HG03460 (cell line): Measurements from ENCODE around the gene RPP38.
A peak's percentile ranks its signal among the peaks of the same experiment; 100 is the strongest.

Source experiments
- ATAC-seq: cut with Tn5 transposase; IDR thresholded peaks from one replicate; pipeline ENCODE4 v1.9.1; 2021; ENCODE audit not compliant: unreplicated experiment

RPP38 gene, protein sequence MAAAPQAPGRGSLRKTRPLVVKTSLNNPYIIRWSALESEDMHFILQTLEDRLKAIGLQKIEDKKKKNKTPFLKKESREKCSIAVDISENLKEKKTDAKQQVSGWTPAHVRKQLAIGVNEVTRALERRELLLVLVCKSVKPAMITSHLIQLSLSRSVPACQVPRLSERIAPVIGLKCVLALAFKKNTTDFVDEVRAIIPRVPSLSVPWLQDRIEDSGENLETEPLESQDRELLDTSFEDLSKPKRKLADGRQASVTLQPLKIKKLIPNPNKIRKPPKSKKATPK

DNA sequence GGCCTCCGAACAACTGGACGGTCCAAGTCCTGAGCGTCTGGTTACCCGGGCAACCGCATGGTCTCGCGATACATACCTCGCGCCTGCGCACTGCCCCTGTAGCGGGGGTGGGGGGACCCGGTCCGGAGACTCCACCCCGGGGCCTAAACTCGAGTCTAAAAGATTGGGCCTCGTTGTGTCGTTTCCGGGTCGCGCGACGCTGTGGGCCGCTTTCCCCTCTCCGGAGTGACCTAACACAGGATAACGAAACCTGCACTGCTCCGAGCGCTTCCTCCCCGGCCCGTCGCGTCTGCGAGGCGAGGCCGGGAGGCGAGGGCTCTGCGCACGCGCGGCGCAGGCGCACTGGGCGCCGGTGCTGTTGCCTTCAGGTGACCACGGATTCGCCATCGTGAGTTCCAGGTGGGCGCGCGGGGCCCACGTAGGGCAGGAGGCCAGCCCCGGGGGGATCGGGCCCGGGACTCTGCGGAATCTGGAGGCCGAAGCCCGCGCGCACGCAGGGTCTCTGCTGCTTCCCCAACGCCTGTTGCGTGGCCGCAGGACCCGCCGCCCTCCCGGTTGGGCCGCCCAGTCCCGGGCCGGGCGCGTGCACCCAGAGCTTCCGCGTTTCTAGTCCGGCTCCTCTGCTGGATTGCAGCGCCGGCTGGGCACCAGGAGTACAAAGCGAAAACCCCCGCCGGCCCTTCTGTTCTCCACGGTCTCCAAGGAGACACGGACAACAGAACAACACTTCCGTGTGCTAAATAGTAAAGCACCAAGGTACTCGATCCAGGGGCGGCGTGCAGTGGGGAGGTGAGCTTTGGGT lies at the start of gene RPP38:
Gene RPP38, plus strand, starts transcription at position 345 of the 802 bp plus-strand sequence. CDS start 5,960 bp downstream, outside the sequence.
- ATAC-seq, result peak; percentile 84

GRCh38 chr10:15049533-15049932 lies 47.6 kb upstream of the RPP38 start:
- ATAC-seq, result no peak

DNA sequence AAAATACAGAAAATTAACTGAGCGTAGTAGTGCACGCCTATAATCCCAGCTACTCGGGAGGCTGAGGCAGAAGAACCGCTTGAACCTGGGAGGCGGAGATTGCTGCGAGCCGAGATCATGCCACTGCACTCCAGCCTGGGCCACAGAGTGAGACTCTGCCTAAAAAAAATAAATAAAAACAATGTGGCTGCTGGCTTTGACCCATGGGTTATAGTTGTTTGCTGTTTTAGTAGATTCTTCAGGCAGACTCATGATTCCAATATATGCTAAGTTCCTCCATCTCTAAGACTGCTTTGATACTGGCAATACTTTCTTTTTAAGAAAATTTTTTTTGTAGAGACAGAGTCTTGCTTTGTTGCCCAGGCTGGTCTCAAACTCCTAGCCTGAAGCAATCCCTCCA lies 45.0 kb upstream of the RPP38 start:
- ATAC-seq, result no peak

DNA sequence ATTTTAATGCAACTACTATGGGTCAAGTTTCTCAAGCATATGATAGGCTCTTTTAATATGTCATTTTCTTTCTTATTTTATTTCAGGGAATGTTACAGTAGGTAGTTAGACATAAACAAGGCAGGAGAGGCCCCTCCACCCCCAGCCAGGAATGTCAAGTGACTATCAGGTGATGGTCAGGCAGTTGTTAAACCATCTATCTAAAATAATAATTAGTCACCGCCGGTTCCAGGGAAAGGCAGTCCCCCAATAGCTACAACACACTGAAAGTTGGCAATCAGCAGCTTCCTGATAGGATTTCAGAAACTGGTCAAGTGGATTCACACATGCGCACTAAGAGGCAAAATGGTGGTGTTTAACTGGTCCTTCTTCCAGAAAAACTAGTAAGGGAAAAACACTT lies 44.1 kb upstream of the RPP38 start:
- ATAC-seq, result no peak

DNA sequence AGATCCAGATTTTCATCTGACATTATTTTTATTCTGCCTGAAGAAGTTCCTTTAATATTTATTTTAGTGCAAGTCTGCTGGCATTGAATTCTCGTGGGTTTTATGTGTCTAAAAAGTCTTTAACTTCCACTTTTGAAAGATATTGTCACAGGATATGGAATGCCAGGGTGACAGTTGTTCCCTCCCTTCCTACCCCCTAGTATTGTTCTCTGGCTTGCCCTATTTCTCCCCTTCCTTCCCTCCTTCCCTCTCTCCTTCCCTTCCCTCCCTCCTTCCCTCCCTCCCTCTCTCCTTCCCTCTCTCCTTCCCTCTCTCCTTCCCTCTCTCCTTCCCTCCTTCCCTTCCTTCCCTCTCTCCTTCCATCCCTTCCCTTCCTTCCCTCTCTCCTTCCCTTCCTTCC lies 38.5 kb upstream of the RPP38 start:
- no peak for ATAC-seq

- ATAC-seq, result no peak
These were observed 37.2 kb upstream of the RPP38 start for GRCh38 chr10:15059914-15060313.

DNA sequence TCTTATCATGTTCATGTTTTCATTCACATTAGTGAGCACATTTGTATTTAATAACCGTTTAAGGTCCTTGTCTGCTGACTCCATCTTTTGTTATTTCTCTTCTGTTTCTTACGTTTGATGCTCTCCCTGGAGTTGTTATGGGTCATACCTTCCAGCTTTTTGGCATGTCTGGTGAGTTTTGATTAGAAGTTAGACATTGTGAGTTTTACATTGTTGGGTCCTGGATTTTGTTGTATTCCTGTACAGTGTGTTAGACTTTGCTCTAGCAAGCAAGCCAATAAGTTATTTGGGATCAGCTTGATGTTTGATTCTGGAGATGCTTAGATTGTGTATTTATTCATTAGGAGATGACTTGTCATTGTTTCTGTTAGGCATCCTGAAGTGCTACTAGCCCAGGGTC lies 36.5 kb upstream of the RPP38 start:
- no peak for ATAC-seq

DNA sequence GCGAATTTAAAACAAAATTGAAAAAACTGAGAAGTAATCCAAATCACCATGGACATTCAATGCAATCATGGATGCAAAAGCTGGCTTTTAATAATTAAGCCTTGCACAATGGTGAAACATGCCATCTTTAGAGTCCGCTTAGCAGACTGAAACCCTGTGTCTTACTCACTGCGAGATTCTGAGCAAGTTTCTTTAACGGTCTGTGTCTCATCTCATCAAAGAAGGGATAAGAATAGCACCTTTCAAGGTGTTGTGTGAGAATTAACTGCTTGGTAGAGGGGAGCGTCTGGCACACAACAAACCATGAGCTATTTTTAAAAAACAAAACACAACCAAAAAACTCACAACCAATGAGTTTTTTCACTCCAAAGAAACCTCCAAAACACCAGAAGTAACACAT lies 30.0 kb upstream of the RPP38 start:
- ATAC-seq, result no peak

DNA sequence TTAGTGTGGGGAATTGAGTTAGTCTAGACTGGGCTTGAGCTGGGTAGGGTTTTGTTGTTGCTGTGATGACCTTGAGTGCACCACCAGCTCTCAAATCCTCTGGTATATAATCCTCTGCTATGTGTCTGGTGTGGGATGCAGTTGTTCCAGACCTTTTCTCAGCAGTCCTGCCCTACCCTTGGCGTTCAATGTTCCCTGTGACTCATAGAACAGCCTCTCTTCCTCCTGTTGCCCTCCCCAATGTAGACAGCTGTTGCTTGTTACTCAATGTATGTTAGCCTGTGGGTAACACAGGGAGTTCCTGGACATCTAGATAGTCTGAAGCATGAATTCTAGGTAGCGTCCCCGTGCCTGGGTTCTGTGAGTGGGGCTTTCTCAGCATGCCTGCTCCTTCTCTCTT lies 28.4 kb upstream of the RPP38 start:
- no peak for ATAC-seq

DNA sequence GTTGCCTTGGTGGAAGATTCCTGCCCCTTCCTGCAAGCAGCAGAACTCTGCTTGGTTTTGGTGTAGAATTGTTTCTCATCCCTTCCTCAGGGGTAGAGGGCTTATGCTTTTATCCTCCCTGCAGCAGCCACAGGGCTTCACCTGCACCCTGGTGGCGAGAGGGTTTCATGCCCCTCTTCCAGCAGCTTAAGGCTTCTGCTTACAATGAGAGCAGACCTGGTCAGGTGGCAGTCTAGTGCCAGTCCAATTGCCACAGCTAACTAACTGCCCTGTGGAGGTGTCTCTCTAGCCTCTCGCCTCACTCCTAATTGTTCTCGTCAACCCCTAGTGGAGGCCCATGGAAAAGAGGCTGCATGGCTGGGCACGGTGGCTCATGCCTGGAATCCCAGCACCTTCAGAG lies 27.9 kb upstream of the RPP38 start:
- no peak for ATAC-seq

DNA sequence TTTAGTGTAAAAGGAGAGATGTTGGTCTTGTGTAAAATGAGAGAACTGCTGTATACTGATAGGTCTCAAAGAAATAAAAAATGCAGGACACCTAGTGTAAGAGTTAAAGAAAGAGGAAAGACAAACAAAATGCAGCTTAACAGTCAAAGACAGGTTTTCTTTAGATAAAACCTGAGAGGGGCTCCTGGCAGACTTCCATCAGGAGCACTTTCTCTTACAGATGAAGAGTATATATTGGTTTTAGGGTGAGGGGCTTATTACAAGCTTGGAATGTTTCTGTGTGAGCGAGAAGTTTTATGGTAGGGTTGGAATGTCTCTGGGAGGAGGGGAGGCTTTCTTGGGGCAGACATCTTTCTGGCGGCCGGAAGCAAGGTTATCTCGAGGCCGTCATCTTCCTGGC lies 24.8 kb upstream of the RPP38 start:
- no peak for ATAC-seq

DNA sequence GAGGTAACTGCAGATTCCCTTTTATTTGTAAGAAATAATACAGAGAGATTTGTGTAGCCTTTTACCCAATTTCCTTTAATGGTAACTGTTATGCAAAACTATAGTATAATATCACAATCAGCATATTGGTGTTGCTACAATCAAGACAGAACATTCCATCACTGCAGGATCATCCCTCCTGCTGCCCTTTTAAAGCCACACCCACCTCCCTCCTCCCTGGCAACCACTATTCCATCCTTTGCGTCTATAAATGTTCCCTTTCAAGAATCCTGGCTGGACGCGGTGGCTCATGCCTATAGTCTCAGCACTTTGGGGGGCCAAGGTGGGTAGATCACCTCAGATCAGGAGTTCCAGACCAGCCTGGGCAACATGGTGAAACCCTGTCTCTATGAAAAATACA lies 21.7 kb upstream of the RPP38 start:
- no peak for ATAC-seq

- ATAC-seq, result no peak
These were observed 13.3 kb upstream of the RPP38 start for GRCh38 chr10:15083674-15084501.

- ATAC-seq, result no peak
These were observed 12.6 kb upstream of the RPP38 start for GRCh38 chr10:15084502-15084922.

- peak; percentile 99 for ATAC-seq
These were observed 8.5 kb upstream of the RPP38 start, which contains the start of gene ACBD7 for GRCh38 chr10:15088428-15089261. ACBD7 (minus strand) TSS chr10:15088776; CDS start chr10:15088728, 48 bp downstream.

DNA sequence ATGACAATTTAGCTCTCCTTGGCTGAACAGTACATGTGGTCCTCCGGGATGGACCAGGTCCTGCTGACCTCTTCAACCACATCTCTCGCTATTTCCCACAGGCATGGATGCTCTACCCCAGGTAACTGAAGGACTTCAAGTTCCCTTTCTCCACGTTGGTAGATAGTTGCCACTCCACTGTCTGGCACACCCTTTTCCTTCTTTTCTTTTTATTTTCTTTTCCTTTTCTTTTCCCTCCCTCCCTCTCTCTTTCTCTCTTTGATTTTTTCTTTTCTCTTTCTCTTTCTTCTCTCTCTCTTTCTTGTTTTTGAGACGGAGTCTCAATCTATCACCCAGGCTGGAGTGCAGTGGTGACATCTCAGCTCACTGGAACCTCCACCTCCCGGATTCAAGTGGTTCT lies 5.7 kb upstream of the RPP38 start:
- no peak for ATAC-seq

- no peak for ATAC-seq
These were observed 4.2 kb upstream of the RPP38 start for GRCh38 chr10:15092855-15093408.

DNA sequence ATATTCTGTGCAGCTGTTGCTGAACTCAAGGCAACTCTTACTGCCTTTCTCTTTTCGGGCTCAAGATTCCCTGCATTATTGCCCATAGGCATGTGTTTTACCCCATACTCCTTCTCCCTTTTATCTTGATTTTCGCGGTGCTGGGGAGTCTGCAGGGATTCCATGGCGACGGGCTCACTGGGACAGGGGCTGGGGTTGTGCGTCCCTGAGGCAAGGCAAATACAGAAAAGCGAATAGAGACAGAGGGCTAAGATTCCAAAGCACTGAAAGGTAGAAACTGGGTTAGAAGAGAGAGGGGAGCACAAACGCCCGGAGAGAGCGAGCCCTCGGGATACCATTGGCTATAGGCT lies 519 bp upstream of the RPP38 start:
- peak; percentile 15 for ATAC-seq

GRCh38 chr10:15099886-15100285 lies 2.7 kb downstream of the RPP38 start:
- ATAC-seq, result no peak

DNA sequence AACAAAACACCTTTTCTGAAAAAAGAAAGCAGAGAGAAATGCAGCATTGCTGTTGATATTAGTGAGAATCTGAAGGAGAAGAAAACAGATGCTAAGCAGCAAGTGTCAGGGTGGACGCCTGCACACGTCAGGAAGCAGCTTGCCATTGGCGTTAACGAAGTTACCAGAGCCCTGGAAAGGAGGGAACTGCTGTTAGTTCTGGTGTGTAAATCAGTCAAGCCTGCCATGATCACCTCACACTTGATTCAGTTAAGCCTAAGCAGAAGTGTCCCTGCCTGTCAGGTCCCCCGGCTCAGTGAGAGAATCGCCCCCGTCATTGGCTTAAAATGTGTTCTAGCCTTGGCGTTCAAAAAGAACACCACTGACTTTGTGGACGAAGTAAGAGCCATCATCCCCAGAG lies 6.4 kb downstream of the RPP38 start:
- no peak for ATAC-seq
